GM21423 (cell line): ENCODE measurements around the gene GPATCH2L.

Source experiments
- ATAC-seq: cut with Tn5 transposase; IDR thresholded peaks from one replicate; pipeline ENCODE4 v1.9.1; 2021; ENCODE audit warnings: mild to moderate bottlenecking, moderate library complexity; ENCODE audit not compliant: unreplicated experiment

Gene GPATCH2L

GRCh38 chr14:76151398-76152332 lies at the start of gene GPATCH2L:
TSS of gene GPATCH2L (plus strand) at chr14:76151922. CDS start at chr14:76154364, 2,442 bp downstream.
- peak; percentile 85 for ATAC-seq

DNA sequence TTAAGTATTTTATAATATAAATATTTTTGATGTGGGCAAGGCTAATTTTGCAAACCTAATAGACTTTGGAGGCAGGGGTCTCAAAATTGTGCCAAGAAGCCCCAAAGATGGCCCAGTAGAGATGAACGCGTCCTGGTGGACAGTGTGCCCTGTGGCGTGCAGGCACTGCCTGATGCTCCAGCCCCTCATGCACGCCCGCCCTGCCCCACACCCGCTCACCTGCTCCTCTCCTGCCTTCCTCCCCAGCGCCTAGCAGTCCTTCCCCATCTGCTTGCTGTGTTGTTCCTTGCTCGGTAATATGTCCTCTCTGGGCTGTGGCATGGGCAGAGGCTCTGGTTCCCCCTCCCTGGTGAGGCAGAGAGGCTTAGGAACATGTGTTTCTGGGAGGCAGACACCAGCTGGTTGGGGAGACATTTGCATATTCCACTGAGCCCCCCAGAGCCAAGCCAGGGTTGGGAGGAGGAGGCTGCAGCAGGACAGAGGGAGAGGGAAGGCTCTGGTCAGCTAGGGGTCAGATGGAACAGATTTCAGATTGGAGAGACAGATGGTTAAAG lies 46.8 kb upstream of the GPATCH2L start:
- no peak for ATAC-seq

DNA sequence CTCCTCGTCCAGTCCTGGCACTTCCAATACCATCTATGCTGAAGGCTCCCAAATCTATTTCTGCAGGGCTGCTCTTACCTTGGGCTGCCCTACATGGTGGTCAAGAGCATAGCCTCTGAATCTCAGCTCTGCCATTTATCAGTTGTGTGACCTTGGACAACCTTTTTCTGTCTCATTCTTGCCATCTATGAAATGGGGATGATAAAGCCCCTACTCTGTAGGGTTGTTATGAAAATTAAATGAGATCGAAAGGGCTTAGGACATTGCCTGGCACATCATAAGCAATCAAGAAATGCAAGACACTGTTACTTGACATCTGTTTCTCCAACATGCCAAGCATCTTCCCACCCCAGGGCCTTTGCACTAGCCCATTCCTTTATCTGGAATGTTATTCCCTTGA lies 45.5 kb upstream of the GPATCH2L start:
- ATAC-seq = no peak

DNA sequence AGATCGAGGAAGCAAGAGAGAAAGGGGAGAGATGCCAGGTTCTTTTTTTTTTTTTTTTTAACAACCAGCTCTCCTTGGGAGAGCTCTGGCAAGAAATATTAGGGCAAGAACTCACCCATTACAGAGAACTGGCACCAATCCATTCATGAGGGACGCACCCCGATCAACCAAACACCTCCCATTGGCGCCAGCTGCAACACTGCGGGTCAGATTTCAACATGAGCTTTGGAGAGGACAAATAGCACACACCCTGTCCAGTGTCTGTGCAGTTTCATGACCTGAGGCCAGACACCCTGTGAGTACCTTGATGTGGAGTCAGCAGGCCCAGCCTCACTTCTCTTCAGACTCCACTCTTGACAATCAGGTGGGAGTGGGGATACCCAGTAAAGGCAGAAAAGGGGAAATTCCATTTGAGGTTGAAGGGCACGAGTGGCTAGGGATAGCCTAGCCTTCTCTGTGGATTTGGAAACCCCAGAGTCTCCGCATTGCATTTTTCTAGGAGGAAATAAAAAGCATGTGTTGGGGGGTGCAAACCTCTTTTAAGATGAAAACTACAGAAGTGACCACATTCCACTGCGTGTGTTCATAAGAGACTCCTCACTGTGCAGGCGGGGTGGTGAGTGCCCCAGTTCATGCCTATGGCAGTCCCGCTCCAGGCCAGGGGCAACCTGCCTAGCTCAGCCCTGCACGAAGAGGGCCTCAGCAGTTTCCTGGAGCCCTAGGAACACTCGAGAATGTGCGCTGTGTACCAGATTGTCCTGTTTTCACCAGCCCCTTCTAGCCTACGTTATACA lies 42.4 kb upstream of the GPATCH2L start:
- no peak for ATAC-seq

DNA sequence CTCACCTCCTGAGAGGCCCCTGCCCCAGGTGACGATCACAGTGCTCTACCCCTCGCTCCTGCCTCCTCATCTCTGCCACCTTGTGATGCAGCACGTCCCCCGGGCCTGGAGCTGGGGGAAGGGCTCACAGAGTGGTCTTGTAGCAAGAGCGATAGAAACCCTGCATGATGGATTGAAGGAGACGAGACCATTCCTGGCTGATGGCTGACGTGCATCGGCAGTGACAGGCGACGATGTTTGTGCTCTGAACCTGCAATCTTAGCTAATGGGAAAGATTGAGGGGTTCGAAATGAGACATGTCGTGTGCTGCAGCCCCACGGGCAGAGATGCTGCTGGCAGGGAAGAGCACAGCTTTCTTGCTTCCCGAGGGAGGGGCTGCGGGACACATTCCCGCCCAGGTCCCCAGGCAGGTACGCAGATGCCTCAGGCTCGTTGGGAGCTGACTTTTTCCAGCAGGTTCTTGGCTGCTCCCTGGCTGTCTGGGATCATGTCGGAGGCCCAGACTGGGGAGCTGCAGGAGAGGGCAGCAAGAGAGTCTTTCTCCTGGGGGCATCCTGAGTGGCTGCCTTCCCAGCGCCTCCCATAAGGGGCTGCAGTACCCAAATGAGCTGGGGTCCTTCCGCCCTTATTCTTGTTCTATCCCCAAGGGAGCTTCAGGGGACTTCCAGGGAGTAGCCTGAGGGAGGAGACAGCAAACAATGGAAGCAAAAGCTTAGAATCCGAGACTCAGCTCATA lies 38.7 kb upstream of the GPATCH2L start:
- no peak for ATAC-seq

DNA sequence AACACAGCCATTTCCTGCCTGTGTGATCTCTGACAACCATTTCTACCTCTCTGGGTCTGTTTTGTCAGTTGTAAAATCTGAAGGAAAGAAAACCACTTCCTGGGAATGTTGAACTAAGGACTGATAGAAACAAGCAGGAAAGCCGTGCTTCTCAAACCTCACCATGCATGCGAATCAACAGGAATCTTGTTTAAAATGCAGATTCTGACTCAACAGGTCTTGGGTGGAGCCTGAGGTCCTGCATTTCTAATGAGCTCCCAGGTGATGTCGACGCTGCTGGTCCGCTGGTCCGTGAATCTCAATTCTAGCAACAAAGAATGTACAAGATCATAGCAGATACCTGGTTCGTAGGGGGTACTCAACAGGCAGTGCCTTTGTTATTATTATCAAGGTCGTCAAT lies 38.0 kb upstream of the GPATCH2L start:
- ATAC-seq = no peak

GRCh38 chr14:76115010-76115422 lies 36.7 kb upstream of the GPATCH2L start:
- ATAC-seq = no peak

DNA sequence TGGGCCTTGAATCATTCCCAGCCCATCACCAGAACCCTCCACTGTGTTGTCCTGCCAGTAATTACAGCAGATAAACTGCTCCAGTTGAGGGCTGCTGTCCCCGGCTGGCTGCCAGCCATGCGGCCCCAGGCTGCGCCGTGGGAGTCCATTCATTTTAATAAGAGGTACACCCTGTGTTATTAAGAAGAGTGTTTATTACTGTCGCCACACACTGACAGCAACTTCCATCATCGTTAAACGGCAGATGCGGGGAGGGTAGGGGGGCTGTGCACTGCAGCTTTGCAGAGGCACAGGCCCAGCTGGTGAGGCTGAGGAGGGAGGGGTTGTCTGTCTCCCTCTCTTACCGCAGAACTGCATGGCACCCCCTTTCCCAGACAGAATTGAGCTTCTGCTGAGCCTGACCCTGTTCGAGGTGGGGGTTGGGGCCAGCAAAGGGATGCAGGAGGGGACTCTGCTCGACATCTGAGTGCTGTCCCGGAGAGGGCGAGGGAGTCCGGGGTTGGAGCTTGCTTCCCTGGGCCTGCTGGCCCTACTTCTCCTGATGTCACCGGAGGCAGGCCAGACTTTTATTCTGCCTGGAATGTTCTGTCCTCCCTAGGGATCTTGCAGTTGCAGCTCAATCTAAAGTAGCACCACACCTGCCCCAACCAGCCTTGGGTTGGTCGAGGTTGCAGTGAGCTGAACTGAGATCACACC lies 33.8 kb upstream of the GPATCH2L start:
- no peak for ATAC-seq

- no peak for ATAC-seq
These were observed 33.1 kb upstream of the GPATCH2L start for GRCh38 chr14:76118594-76118993.

DNA sequence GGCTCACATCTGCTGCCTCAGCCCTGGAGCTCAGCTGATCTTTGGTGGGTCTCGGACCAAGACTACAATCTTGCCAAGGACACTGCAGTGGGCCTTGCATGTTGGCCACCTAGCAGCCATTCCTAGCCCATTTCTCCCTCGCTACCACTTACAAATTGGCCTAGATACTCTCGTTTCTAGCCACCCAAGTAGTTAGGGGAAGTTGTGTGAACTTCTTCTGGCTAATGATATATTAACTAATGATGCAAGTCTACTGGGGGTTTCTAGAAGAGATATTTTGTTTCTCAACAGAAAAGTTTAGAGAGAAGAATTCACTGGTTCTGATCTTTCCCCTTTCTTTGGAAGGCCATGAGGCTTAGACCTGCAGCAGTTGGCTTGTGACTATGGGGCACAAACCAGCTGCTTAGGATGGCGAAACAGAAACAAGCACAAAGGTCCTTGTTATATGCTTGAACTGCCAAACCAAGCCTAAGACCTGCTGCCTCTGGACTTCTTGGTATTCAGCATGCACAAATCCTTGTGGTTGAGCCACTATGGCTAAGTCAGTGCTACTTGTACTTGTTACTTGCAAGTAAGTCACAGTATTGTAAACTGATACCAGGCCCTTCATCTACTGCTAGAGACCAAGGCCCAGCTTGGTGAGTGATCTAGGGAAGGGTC lies 30.5 kb upstream of the GPATCH2L start:
- peak; percentile 56 for ATAC-seq

- ATAC-seq = no peak
These were observed 28.1 kb upstream of the GPATCH2L start for GRCh38 chr14:76123426-76124225.

DNA sequence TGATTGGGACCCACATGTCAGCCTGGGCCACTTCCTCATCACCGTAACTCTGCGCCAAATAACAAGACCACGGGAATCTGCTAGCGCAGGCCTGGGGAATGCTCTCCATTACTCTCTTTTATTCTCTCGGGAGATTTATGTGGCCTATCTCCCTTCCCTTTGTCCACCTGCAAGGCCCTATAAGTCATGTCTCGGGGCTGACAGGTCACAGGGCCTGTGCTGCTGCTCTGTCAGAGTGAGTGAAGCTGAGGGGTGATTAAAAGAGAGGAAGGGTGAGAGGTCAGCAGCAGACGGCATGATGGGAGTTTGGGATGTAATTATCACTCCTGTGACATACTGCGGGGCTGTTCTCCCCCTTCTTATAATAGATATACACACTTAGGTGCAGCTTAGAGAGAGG lies 26.2 kb upstream of the GPATCH2L start:
- no peak for ATAC-seq

- ATAC-seq = no peak
These were observed 25.6 kb upstream of the GPATCH2L start for GRCh38 chr14:76126076-76126475.

DNA sequence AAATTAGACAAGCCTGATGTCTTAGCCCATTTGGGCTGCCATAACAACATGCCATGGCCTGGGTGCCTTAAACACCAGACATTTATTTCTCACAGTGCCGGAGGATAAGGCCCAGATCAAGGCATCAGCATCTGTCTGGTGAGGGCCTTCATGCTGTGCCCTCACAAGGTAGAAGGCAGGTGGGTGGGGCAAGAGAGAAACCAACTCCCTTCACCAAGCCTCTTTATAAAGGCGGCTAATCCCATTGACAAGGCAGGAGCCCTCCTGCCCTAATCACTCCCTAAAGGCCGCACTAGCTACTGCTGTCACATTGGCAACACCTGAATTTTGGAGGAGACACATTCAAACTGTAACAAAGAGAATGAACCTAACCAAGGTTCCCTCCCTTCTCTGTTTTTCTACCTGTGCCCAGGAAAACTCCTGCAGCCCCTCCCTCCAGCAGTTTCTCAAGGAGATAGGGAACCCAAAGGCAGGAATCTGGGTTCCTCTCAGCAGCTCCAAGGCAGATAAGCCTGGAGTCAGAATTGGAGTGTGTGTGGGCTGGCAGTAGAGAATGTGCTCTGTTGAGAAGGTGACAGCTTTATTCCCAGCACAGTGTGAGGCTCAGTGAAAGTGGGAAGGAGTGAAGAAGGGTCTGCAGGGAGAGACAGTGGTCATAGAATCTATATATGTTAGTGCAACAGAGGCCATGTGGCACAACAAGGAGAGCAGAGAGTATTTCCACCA lies 21.7 kb upstream of the GPATCH2L start:
- no peak for ATAC-seq

DNA sequence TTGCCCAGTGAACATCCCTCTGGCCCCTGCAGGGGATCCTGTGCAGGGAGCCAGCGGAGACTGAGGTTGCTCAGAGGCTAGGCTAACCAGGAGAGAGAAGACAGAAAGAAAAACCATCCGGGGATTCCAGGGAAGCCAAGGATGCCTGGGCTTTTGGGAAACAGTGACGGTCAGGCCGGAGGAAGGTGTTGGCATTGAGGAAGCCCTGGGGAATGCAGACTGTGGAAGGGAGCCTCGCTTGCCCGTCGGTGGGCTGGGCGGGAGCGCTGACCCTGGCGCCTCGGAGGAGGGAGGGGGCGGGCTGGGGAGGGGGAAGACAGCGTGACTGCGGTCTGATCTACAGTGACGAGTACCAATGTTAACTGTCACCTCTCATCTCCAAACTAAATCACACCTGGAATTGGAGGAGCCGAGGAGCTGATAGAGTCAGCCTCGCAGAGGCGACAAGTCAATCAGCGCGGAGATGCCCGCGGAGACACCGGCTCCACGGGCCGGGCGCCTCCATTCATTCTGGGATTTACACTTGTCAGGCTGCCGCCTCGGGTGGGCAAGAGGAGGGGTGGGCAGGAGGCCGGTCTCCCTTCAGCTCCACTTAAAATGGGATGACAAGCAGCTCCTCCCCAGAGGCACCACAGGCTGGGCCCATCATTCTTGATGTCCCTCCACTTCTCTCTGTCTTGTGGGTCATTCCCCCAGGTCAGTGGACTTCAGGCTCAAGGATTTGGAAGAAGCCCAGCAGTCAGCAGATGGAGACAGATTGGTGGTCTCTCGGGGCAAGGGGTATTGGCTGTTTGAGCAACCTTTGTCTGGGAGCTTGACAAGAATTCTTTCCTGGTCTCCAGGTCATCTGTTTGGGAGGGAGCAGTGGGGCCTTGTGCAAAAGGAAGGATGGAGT lies 20.4 kb upstream of the GPATCH2L start:
- no peak for ATAC-seq

GRCh38 chr14:76133103-76133502 lies 18.6 kb upstream of the GPATCH2L start:
- ATAC-seq = no peak

- no peak for ATAC-seq
These were observed 17.5 kb upstream of the GPATCH2L start for GRCh38 chr14:76134231-76134630.
